Transverse colon (tissue), 4 donors: ENCODE results near the gene MT1E.
A peak's percentile ranks its signal among the peaks of the same experiment; 100 is the strongest.

ENCODE experiments used
- CTCF ChIP-seq, 5 experiments: fragments of 200-600 bp in 3 of 5; fragments of 450-650 bp in 2 of 5; sonication (generic) in 3 of 5; IDR thresholded peaks; 1 replicate in 2 of 5; 2 replicates in 3 of 5; pipeline ENCODE4 v1.5.1; 2016 to 2017; ENCODE audit warnings: antibody characterized with exemption in 5 of 5, inconsistent platforms in 3 of 5, mild to moderate bottlenecking in 2 of 5, moderate library complexity in 1 of 5
- POLR2A ChIP-seq: fragments of 450-650 bp; IDR thresholded peaks from one replicate; pipeline ENCODE4 v1.6.1; 2016; ENCODE audit warnings: antibody characterized with exemption, mild to moderate bottlenecking, moderate library complexity
- POLR2AphosphoS5 ChIP-seq, 3 donors: sonication (generic); formaldehyde crosslinking; IDR thresholded peaks; one replicate each; pipeline ENCODE4 v1.6.1; 2016; ENCODE audit warnings: antibody characterized with exemption in 3 of 3

GRCh38 chr16:56667581-56668571 lies 42.3 kb downstream of the MT1E start, which contains the start of gene MT1G:
- TF ChIP-seq CTCF (IDR thresholded peaks at IDR 0.05), result no peak
- peak; percentile 53 to 97 (median 53) for TF ChIP-seq POLR2AphosphoS5 (IDR thresholded peaks at IDR 0.05)
- peak; percentile 99 for TF ChIP-seq POLR2A
